ENCODE data around the gene CCDC88C.
A peak's percentile ranks its signal among the peaks of the same experiment; 100 is the strongest.

The CCDC88C gene

GRCh38 chr14:91327250-91327595 is 90.4 kb downstream of the CCDC88C start:
- CTCF ChIA-PET = interaction anchor here (0.7 to 8.1 kb wide), 9 partner anchors 9 to 101 kb away, joined by 3 to 180 read pairs (median 5); partner anchors contain the start of gene CCDC88C
- no peak for DNase-seq (ENCODE audit: extremely low spot score)
- TF ChIP-seq CTCF (IDR thresholded peaks at IDR 0.05; ENCODE audit: control extremely low read depth, extremely low read depth, low read depth, missing control alignments) = no peak
- POLR2A ChIA-PET = no interaction called here

GRCh38 chr14:91326514-91327249 is 90.9 kb downstream of the CCDC88C start:
- ChIA-PET CTCF (interaction anchor here (0.7 to 8.1 kb wide), 8 partner anchors 10 to 101 kb away, joined by 3 to 180 read pairs (median 17); partner anchors contain the start of gene CCDC88C), POLR2A (interaction anchor here (0.6 kb wide), 1 partner anchor 83 kb away, joined by 3 read pairs; no protein-coding TSS in a partner anchor)
- no peak for DNase-seq (ENCODE audit: extremely low spot score)
- TF ChIP-seq CTCF (IDR thresholded peaks at IDR 0.05; ENCODE audit: control extremely low read depth, extremely low read depth, low read depth, missing control alignments) = no peak

GRCh38 chr14:91324606-91325575 is 92.7 kb downstream of the CCDC88C start:
- no peak for TF ChIP-seq CTCF (IDR thresholded peaks at IDR 0.05; ENCODE audit: control extremely low read depth, extremely low read depth, low read depth, missing control alignments)
- POLR2A ChIA-PET = interaction anchor here (1.9 kb wide), 1 partner anchor 92 kb away, joined by 7 read pairs; the partner anchor contains the start of gene CCDC88C
- CTCF ChIA-PET = interaction anchor here (0.8 to 8.1 kb wide), 17 partner anchors 9 to 152 kb away, joined by 3 to 180 read pairs (median 16); partner anchors contain the start of gene CCDC88C
- DNase-seq (ENCODE audit: extremely low spot score) = no peak

- POLR2A ChIA-PET = interaction anchor here (1.9 kb wide), 1 partner anchor 92 kb away, joined by 7 read pairs; the partner anchor contains the start of gene CCDC88C
- TF ChIP-seq CTCF (IDR thresholded peaks at IDR 0.05; ENCODE audit: control extremely low read depth, extremely low read depth, low read depth, missing control alignments) = peak; percentile 88
Measured at GRCh38 chr14:91323671-91324605, 93.7 kb downstream of the CCDC88C start.

DNA sequence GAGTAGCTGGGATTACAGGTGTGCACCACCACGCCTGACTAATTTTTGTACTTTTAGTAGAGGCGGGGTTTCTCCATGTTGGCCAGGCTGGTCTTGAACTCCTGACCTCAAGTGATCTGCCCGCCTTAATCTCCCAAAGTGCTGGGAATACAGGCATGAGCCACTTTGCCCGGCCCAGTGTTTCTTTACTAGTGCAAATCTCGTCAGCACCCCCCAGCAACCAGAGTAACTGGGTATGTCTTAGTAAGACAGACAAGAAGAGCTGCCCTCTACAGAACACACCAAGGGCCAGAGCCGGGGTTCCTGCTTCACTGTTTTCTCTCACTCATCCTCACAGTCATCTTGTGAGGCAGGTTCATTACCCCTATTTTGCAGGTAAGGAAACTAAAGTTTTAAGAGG is 94.6 kb downstream of the CCDC88C start:
- ChIA-PET POLR2A (no interaction called here), CTCF (interaction anchor here (0.6 to 8.1 kb wide), 38 partner anchors 8 to 420 kb away, joined by 3 to 180 read pairs (median 5); partner anchors contain the start of genes CCDC88C and GPR68)
- TF ChIP-seq CTCF (IDR thresholded peaks at IDR 0.05; ENCODE audit: control extremely low read depth, extremely low read depth, low read depth, missing control alignments) = no peak
- no peak for DNase-seq (ENCODE audit: extremely low spot score)

More at GRCh38 chr14:91323671-91324605, 93.7 kb downstream of the CCDC88C start:
- DNase-seq (ENCODE audit: extremely low spot score) = peak; percentile 82
- CTCF ChIA-PET = interaction anchor here (0.6 to 8.1 kb wide), 41 partner anchors 8 to 421 kb away, joined by 3 to 180 read pairs (median 5); partner anchors contain the start of genes CCDC88C and GPR68
